Glutamatergic neuron (in vitro differentiated cells): ENCODE data around the gene REEP3. TPM values are rescaled to one million over a fixed set of nuclear protein-coding genes. Genes with fewer than 3 reads are reported as not detected.

ENCODE experiments used
- DNase-seq: peaks from one replicate; pipeline ENCODE4 v3.0.0; 2022
- H3K27ac Mint-ChIP-seq: one replicate; pipeline ENCODE4 v1.8.0; 2020; ENCODE audit warnings: mild to moderate bottlenecking, mixed read lengths, inconsistent platforms; ENCODE audit not compliant: unreplicated experiment
- H3K27me3 Mint-ChIP-seq: one replicate; pipeline ENCODE4 v1.8.0; 2020; ENCODE audit warnings: mild to moderate bottlenecking, moderate library complexity, mixed read lengths, inconsistent platforms; ENCODE audit not compliant: unreplicated experiment
- H3K36me3 Mint-ChIP-seq: one replicate; pipeline ENCODE4 v1.8.0; 2020; ENCODE audit warnings: mild to moderate bottlenecking, mixed read lengths, inconsistent platforms; ENCODE audit not compliant: unreplicated experiment
- H3K4me1 Mint-ChIP-seq: one replicate; pipeline ENCODE4 v1.8.0; 2020; ENCODE audit warnings: mild to moderate bottlenecking, low read depth, mixed read lengths, inconsistent platforms; ENCODE audit not compliant: unreplicated experiment
- H3K4me3 Mint-ChIP-seq: one replicate; pipeline ENCODE4 v1.8.0; 2020; ENCODE audit warnings: mild to moderate bottlenecking, mixed read lengths, inconsistent platforms; ENCODE audit not compliant: unreplicated experiment
- H3K9me3 Mint-ChIP-seq: one replicate; pipeline ENCODE4 v1.8.0; 2020; ENCODE audit warnings: mild to moderate bottlenecking, moderate library complexity, mixed read lengths, inconsistent platforms; ENCODE audit not compliant: unreplicated experiment
- total RNA-seq: library from RNA; stranded (reverse); fragmentation: NEBNext Ultra II Directional; extraction: Animal tissue kit (Norgen Biotek cat#: 25700); gene quantifications from one replicate; pipeline ENCODE4 v1.2.1, GENCODE V29; 2021; ENCODE audit not compliant: unreplicated experiment
- TF ChIP-seq, protein P1 (sequence below): fragments of 200-600 bp; sonication (generic); IDR thresholded peaks from one replicate; pipeline ENCODE4 v1.5.0; 2021; ENCODE audit not compliant: partially characterized antibody, unreplicated experiment

The REEP3 gene
- total RNA-seq, 1 donor from 2014 or later: 47.1 TPM

DNA sequence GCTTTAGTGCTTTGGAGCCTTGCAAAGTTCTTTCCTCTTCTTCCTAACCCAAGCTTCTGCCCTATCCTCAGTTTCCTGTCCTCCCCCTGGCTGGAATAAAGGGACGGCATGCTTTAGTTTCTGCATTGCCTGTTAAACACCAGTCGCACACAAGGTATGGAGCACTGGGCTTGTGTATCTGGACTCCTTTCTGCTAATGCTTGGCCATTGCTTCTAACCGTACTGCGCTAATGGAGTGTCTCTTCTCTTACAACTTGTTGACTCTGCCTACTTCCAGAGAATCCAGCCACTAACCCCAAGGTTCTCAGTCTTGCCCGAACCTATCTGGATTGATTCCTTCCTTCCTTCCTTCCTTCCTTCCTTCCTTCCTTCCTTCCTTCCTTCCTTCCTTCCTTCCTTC lies 120.6 kb downstream of the REEP3 start:
- Mint-ChIP-seq H3K9me3 (no peaks in the 10 kb centered on the region), H3K4me3 (no peak overlapping the region), H3K36me3 (no peaks in the 10 kb centered on the region), H3K27ac (no peak overlapping the region), H3K4me1 (no peaks in the 10 kb centered on the region), H3K27me3 (peaks cover 5% of the 10 kb centered on the region)
- DNase-seq: no peak
- TF ChIP-seq, protein P1, sequence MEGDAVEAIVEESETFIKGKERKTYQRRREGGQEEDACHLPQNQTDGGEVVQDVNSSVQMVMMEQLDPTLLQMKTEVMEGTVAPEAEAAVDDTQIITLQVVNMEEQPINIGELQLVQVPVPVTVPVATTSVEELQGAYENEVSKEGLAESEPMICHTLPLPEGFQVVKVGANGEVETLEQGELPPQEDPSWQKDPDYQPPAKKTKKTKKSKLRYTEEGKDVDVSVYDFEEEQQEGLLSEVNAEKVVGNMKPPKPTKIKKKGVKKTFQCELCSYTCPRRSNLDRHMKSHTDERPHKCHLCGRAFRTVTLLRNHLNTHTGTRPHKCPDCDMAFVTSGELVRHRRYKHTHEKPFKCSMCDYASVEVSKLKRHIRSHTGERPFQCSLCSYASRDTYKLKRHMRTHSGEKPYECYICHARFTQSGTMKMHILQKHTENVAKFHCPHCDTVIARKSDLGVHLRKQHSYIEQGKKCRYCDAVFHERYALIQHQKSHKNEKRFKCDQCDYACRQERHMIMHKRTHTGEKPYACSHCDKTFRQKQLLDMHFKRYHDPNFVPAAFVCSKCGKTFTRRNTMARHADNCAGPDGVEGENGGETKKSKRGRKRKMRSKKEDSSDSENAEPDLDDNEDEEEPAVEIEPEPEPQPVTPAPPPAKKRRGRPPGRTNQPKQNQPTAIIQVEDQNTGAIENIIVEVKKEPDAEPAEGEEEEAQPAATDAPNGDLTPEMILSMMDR: no peak

DNA sequence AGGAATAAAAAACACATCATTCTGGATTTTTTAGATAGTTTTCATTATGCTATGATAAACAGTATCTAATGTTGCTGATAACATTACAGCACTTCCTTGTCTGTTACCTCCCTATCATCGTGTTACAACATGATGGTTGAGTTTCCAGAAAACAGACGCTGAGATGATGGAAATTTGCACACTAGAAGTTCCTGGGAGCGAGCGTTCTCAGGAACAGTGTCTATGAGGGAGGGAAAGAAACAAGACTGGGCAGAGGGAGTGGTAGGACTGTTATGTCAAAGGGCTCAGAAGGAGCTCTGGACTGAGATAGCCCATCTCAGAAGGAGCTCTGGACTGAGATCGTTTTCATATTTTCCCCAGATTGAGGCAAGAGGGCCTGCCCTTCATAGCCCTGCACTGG lies 121.6 kb downstream of the REEP3 start:
- Mint-ChIP-seq H3K4me1 (no peaks in the 10 kb centered on the region), H3K4me3 (no peak overlapping the region), H3K27me3 (peaks cover 4% of the 10 kb centered on the region), H3K27ac (no peak overlapping the region), H3K9me3 (no peaks in the 10 kb centered on the region), H3K36me3 (no peaks in the 10 kb centered on the region)
- TF ChIP-seq, protein P1: no peak
- no peak for DNase-seq

DNA sequence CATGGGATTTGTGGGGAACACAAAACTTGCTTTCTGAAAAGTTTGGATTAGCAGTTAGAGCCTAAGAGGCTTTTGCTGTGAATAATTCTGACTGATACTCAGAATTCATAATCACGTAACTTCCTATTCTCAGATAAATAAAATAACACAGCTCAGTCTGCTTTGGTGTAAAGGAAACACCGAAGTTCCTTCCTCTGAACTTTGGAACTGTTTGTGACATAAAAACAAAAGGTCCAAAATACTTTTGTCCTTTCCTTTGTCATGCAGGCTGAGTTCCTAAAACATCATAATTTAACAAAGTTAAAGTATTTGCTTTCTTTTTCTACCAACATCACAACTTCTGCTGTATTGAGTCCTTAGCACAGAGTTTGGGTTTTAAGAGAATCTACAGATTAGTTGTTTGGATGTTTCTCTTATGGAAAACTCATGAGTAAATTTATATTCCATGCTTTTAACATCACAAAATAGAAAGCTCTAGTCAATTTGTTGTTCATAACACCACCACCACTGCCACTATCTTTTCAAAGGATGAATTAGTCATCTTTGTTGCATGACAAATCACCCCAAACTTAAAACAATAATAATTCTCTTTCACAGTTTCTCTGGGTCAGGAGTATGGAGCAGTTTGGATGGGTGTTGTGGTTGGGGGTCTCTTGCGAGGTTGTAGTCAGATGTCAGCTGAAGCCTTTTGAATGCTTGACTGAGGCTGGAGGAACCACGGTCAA lies 123.4 kb downstream of the REEP3 start:
- Mint-ChIP-seq H3K27me3 (no peaks in the 10 kb centered on the region), H3K4me3 (no peak overlapping the region), H3K36me3 (no peaks in the 10 kb centered on the region), H3K27ac (no peak overlapping the region), H3K4me1 (no peaks in the 10 kb centered on the region), H3K9me3 (no peaks in the 10 kb centered on the region)
- TF ChIP-seq, protein P1: no peak
- no peak for DNase-seq

DNA sequence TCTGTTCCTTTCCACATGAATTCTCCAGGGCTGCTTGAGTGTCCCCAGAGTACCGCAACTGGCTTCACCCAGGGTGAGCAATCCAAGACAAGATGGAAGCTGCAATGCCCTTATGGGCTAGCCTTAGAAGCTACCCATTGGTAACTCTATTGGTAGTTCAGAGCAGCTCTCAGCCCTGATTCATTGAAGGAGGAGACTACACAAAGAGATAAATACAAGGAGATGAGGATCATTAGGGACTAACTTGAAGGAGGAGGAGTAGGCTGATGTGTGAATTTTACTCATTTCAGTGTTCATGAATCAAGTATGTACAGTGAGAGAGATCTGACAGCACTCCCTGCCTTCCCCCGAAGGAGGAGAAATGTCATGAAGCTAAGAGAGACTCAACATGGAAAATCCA lies 124.0 kb downstream of the REEP3 start:
- no peak for DNase-seq
- TF ChIP-seq, protein P1: no peak
- H3K9me3 Mint-ChIP-seq: no peaks in the 10 kb centered on the region
- H3K36me3 Mint-ChIP-seq: no peaks in the 10 kb centered on the region
- H3K27ac Mint-ChIP-seq: no peak overlapping the region
- H3K4me1 Mint-ChIP-seq: no peaks in the 10 kb centered on the region
- no peak overlapping the region for H3K4me3 Mint-ChIP-seq
- no peaks in the 10 kb centered on the region for H3K27me3 Mint-ChIP-seq

DNA sequence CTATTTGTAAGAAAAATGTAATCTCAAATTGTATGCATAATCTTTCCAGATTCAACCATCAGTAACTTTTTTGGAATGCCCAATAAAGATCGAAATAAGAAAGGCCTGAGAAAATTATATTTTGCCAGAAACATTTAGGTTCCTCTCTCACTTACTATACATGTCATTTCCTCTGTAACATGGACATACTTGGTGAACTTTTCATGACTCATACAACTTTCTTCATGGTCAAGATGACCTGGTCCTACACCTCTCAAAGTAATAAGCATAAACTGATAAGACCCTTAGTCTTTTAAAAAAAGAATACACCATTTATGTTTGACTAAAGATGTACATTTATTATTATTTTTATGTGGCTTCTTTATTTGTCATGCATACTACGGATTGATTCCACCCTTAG lies 125.3 kb downstream of the REEP3 start:
- Mint-ChIP-seq H3K27ac (no peak overlapping the region), H3K4me3 (no peak overlapping the region), H3K36me3 (no peaks in the 10 kb centered on the region), H3K9me3 (no peaks in the 10 kb centered on the region), H3K4me1 (peaks cover 3% of the 10 kb centered on the region), H3K27me3 (no peaks in the 10 kb centered on the region)
- TF ChIP-seq, protein P1: no peak
- DNase-seq: no peak
